Choroid plexus epithelial cell (primary cell): Measurements from ENCODE around the gene MSX1.

Source experiments
- DNase-seq: peaks from one replicate; pipeline ENCODE4 v3.0.0-alpha.2; 2010; ENCODE audit warnings: low read depth
- H3K4me3 ChIP-seq: 2 replicates; pipeline ENCODE4 v1.5.1; 2011; ENCODE audit warnings: low read depth, mild to moderate bottlenecking, control low read depth, low read length, moderate library complexity
- TF ChIP-seq, protein P1 (sequence below): conservative IDR thresholded peaks from 2 replicates; pipeline ENCODE4 v1.5.1; 2011; ENCODE audit warnings: low read depth, mild to moderate bottlenecking, control low read depth, inconsistent platforms, low read length, moderate library complexity

MSX1 gene

GRCh38 chr4:4865705-4866123 lies 6.2 kb downstream of the MSX1 start:
- H3K4me3 ChIP-seq: peak overlapping the region; percentile 39
- no peak for DNase-seq
- TF ChIP-seq, protein P1, sequence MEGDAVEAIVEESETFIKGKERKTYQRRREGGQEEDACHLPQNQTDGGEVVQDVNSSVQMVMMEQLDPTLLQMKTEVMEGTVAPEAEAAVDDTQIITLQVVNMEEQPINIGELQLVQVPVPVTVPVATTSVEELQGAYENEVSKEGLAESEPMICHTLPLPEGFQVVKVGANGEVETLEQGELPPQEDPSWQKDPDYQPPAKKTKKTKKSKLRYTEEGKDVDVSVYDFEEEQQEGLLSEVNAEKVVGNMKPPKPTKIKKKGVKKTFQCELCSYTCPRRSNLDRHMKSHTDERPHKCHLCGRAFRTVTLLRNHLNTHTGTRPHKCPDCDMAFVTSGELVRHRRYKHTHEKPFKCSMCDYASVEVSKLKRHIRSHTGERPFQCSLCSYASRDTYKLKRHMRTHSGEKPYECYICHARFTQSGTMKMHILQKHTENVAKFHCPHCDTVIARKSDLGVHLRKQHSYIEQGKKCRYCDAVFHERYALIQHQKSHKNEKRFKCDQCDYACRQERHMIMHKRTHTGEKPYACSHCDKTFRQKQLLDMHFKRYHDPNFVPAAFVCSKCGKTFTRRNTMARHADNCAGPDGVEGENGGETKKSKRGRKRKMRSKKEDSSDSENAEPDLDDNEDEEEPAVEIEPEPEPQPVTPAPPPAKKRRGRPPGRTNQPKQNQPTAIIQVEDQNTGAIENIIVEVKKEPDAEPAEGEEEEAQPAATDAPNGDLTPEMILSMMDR: no peak

DNA sequence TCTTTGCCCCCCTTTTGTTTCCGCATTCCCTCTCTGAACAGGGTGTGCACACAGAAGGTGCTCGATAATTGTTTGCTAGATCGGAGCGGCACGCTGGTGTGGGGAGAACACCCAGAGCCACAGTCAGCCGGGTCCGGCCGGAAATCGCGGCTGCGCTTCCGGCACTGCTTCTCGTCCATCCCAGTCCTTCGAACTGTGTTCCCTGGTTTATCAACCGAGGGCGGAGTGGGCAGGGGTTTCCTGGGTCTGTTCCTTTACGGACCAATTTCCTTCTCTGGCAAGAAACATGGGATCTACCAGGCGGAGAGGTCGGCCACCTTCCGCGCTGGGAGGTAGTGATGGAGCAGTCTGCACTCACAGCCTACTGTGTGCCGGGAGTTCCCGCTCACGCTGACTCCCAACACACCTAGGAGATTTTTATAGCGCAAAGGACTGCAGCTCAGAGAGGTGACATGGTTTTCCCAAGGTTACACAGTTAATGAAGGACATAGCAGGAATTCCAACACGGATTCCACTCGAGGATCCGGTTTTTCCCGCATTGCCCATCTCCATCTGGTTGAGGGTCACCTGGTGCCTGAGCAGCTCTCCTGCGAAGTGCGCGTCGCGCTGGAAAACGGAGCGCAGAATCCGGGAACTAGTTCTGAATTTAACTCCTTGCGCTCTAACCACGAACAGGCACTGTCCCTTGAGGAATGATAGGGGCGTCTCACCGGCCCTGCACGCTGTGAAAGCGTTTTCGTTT lies 6.8 kb downstream of the MSX1 start:
- DNase-seq: no peak
- H3K4me3 ChIP-seq: peak overlapping the region; percentile 39
- TF ChIP-seq, protein P1: no peak

GRCh38 chr4:4866866-4867374 lies 7.5 kb downstream of the MSX1 start:
- TF ChIP-seq, protein P1: no peak
- DNase-seq: no peak
- peak overlapping the region; percentile 39 for H3K4me3 ChIP-seq

- peak; percentile 76 for DNase-seq
- H3K4me3 ChIP-seq: peak overlapping the region; percentile 39
- TF ChIP-seq, protein P1: peak; percentile 63
These were observed 8.0 kb downstream of the MSX1 start for GRCh38 chr4:4867375-4868039.

GRCh38 chr4:4868040-4868757 lies 8.7 kb downstream of the MSX1 start:
- H3K4me3 ChIP-seq: no peak overlapping the region
- TF ChIP-seq, protein P1: no peak
- DNase-seq: no peak

DNA sequence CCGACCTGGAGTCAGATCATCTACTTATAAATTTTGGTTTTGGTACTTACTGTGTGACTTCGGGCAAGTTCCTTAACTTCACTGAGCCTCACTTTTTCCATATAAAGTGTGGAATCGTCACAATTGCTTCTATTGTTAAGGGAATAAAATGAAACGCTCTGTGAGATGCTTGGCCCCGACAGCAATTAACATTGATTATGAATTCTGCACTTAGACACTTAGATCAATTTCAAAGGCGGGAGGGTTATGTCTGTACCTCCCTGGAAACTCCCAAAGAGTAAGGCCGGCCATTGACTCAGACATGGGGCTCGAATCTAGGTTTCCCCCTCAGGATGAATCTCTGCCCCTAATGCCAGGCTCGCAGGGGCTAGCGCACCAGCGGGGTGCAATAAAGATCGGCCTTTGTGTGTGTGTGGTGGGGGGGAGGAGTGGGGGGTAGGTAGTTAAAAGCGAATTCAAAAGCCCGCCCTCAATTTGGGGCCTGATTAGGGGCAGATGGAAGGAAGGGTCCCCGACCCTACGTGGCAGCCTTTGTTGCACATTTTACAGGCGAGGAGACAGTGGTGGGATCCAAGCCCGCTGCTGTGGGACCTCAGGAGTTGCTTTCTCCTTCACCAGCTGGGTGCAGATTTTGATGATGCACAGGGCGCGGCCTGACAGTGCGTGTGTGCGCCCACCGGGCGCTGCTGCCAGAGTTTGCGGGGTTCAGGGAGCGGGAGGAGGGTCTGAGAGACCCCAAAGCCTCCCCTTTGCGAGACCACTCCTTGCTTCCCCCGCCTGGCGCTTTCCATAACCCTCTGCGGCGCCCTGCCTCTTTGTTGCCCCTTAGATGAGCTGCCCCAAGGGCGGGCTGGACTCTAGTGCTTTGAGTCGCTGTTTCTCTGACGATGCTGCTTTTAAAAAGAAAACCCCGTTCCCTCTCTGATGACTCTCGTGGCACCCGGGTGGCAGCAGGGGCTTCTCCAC lies 9.6 kb downstream of the MSX1 start:
- DNase-seq: no peak
- H3K4me3 ChIP-seq: no peak overlapping the region
- TF ChIP-seq, protein P1: no peak
